HFF-Myc (cell line): ENCODE data around the gene DHX8.
"Not testable (repeated sequence)": the region's sequence is repeated elsewhere in the genome, so short reads cannot be mapped to it uniquely, and the experiment has no call there.

Experiments used
- DNase-seq: peaks from one replicate; pipeline ENCODE4 v3.0.0-alpha.2; 2011; ENCODE audit warnings: low read depth; ENCODE audit errors: extremely low read depth
- H3K4me3 ChIP-seq: replicated peaks from 2 replicates; pipeline ENCODE4 v1.5.1; 2011; ENCODE audit warnings: low read depth, mild to moderate bottlenecking, control low read depth, low read length
- CTCF ChIP-seq: IDR thresholded peaks from 2 replicates; pipeline ENCODE4 v1.5.1; 2012; ENCODE audit warnings: mild to moderate bottlenecking, low read depth, low read length, control low read depth; ENCODE audit errors: missing control alignments

DHX8 gene

GRCh38 chr17:43471585-43472160 is 12.1 kb upstream of the DHX8 start:
- H3K4me3 ChIP-seq: no peak overlapping the region
- no peak for DNase-seq
- TF ChIP-seq CTCF: no peak

DNA sequence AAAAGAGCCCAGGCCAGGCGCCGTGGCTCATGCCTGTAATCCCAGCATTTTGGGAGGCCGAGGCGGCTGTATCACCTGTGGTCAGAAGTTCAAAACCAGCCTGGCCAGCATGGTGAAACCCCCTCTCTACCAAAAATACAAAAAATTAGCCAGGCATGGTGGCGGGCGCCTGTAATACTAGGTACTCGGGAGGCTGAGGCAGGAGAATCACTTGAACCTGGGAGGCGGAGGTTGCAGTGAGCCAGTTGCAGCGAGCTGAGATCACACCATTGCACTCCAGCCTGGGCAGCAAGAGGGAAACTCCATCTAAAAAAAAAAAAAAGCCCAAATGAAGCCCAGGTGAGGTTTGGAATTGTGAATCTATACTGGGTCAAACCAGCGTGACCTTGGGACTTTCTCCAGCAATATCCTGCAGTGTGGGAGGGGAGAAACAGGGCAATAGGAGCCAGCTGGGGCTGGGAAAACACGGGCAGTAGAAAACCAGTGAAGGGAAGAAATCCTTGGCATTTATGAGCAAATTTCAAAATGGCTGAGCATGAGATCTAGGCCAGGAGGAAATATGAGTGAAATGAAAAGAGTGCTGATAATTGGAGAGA is 8.2 kb upstream of the DHX8 start:
- no peak overlapping the region for H3K4me3 ChIP-seq
- no peak for DNase-seq
- no peak for TF ChIP-seq CTCF

- not testable (repeated sequence) for H3K4me3 ChIP-seq, DNase-seq
Measured at GRCh38 chr17:43476306-43476705, 7.5 kb upstream of the DHX8 start.

DNA sequence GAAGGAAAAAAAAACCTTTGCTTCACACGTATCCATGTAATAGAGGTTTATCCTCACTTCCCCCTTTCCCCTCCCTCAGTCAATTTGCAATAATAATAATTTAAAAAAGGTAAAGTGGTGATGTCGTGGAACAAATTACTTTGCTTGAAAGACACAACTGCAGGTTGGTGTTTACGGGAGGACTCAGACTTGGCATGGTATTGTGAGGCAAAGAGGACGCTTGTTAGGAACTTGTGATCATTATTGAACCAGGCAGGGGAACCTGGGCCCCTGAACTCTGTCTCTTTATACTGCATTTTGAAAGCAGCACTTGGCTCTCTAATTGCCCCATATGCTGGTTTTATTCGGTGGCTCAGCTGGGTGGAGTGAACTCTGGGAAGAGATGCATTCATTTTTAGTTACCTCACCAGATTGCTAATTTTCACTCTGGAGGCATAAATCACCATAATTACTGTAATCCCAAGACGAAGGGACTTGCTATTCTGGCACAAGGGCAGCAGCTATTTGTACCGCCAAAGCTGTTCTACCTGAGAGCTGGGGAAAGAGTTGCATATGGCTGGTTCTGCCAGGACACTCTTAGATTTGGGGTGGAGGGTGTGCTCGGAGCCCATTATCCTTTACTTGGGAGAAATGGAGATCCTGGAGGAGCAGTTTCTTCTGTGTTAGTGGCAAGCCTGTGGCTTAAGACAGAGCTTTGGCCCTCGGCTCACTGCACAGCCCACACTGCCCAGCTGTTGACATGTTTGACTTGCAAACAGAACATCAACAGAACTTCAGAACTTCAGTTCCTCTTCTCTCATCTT is 5.7 kb upstream of the DHX8 start:
- no peak for DNase-seq
- TF ChIP-seq CTCF: no peak

DNA sequence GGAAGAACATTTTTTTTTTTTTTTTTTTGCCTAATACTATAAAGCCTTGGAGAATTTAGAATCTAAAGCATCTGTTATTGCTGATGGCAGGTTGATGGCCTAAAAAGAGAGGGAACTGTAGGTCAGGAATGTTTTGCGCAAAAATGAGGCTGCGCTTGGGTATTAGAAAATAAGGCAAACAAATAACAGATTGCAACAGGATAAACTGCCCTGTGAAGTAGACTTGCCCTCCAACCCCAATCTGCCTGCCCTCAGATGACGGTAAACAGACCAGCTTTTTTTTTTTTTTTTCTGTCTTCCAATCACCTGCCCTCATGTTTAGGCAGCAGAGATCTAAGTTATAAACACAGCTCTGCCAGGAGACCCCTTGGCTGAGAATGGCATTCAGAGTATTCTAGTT is 3.8 kb upstream of the DHX8 start:
- no peak for DNase-seq
- H3K4me3 ChIP-seq: no peak overlapping the region
- TF ChIP-seq CTCF: no peak

More for the DNA sequence above, 5.7 kb upstream of the DHX8 start:
- no peak overlapping the region for H3K4me3 ChIP-seq

DNA sequence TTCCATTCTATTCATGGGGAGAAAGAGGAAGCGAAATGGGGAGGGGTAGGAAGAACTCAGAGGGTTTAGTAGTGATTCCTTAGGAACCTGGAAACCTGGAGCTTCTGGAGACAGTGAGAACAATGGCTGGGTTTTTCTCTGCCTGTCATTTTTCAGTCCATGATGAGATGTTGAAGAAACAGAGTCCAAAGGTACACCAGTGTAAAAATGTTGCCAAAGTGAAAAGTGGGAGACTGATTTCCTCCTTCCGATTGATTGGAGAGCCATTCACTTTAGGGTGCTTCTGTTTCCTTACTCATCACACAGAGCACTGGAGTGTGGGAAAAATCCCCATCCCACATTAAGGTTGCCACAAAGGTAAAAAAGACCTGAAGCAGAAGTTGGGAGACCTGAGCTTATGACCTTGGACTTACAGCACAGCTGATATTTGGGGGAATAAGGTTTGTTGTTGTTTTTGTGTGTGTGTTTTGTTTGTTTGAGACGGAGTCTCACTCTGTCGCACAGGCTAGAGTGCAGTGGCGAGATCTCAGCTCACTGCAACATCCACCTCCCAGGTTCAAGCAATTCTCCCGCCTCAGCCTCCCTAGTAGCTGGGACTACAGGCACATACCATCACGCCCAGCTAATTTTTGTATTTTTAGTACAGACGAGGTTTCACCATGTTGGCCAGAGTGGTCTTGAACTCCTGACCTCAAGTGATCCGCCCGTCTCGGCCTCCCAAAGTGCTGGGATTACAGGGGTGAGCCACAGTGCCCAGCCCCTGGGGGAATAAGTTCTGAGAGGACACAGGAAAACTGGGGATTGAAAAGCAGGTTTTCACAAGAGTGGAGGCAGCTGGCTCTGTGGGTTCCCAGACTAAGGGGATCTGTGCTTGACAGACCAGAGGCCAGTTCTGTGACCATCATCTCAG is 1.4 kb upstream of the DHX8 start:
- TF ChIP-seq CTCF: no peak
- no peak for DNase-seq
- H3K4me3 ChIP-seq: no peak overlapping the region
